Measurements from ENCODE around the gene AREL1. TPM values are rescaled to one million over a fixed set of nuclear protein-coding genes. Genes with fewer than 3 reads are reported as not detected.

AREL1 gene
- total RNA-seq, 1 experiment from 2014 or later, result 34.2 TPM

GRCh38 chr14:74638066-74638465 lies 74.8 kb downstream of the AREL1 start:
- no peak for TF ChIP-seq CTCF (conservative IDR thresholded peaks at IDR 0.05)
- Histone ChIP-seq H3K27ac (ENCODE audit: insufficient read length, low read depth, low read length) (no peak overlapping the region), H2AK5ac (ENCODE audit: insufficient read length, low read length) (no peak overlapping the region), H3K79me2 (ENCODE audit: insufficient read depth, low read length) (no peaks in the 10 kb centered on the region), H3K4me2 (ENCODE audit: insufficient read depth, insufficient read length, low read length) (no peak overlapping the region), H3K23me2 (ENCODE audit: insufficient read length, low read depth, low read length, poor library complexity, severe bottlenecking) (no peaks in the 10 kb centered on the region), H2BK5ac (ENCODE audit: insufficient read length, low read length) (no peak overlapping the region), H4K8ac (replicated peaks; ENCODE audit: insufficient read length, low read depth, low read length) (no peak overlapping the region), H2BK20ac (ENCODE audit: low read depth, low read length, poor library complexity, severe bottlenecking) (no peak overlapping the region), H4K20me1 (ENCODE audit: control insufficient read depth, insufficient read depth, insufficient read length) (no peaks in the 10 kb centered on the region), H3K4ac (ENCODE audit: low read depth, low read length) (no peak overlapping the region), H3T11ph (ENCODE audit: low read length) (no peak overlapping the region), H2AFZ (ENCODE audit: low read length) (no peak overlapping the region), H2BK15ac (ENCODE audit: low read depth, low read length) (no peak overlapping the region), H2BK120ac (ENCODE audit: low read depth, low read length, poor library complexity, severe bottlenecking) (no peak overlapping the region), H3K9me3 (ENCODE audit: control insufficient read depth, low read depth, low read length) (no peaks in the 10 kb centered on the region), H3K23ac (ENCODE audit: insufficient read length, low read depth, low read length) (no peak overlapping the region), H3K79me1 (ENCODE audit: insufficient read depth, low read depth, low read length, poor library complexity, severe bottlenecking) (no peaks in the 10 kb centered on the region), H3K14ac (ENCODE audit: insufficient read depth, low read length) (no peak overlapping the region), H3K27me3 (ENCODE audit: insufficient read depth, low read length) (no peaks in the 10 kb centered on the region), H3K56ac (ENCODE audit: insufficient read length, low read depth, low read length) (no peak overlapping the region), H3K9ac (ENCODE audit: extremely low read depth, insufficient read length, low read length) (no peak overlapping the region), H4K91ac (ENCODE audit: insufficient read length, low read depth, low read length) (no peak overlapping the region), H2BK12ac (ENCODE audit: insufficient read length, low read depth, low read length) (no peak overlapping the region), H4K5ac (ENCODE audit: insufficient read length, low read depth, low read length) (no peak overlapping the region), H3K18ac (ENCODE audit: insufficient read length, low read depth, low read length) (no peak overlapping the region), H3K4me1 (ENCODE audit: insufficient read depth, low read length) (no peaks in the 10 kb centered on the region)
- H3K4me1 Mint-ChIP-seq, result peaks cover 12 to 30% of the 10 kb centered on the region in 2 experiments
- no peaks in the 10 kb centered on the region for H3K36me3 Mint-ChIP-seq (ENCODE audit: insufficient read depth in 1 of 3, low read depth in 3 of 3)
- H3K27ac Mint-ChIP-seq, result no peak overlapping the region
- no peaks in the 10 kb centered on the region for H3K27me3 Mint-ChIP-seq (ENCODE audit: low read depth)
- WGBS (ENCODE audit: extremely low coverage, insufficient read length, low lambda C conversion rate), result no CpG with 5 or more reads among the region's 7 CpGs
- H3K4me3 Mint-ChIP-seq, result no peak overlapping the region
- DNase-seq, result no peak
- no peaks in the 10 kb centered on the region for H3K9me3 Mint-ChIP-seq
